Activated CD8-positive, alpha-beta memory T cell treated with anti-CD3 and anti-CD28 coated beads, Interleukin-2, amount 50 U/mL, for 24 hours (primary cell): ENCODE measurements around the gene ETV1.

Source experiments
- DNase-seq: peaks from one replicate; pipeline ENCODE4 v3.0.0-alpha.2; 2020; ENCODE audit errors: extremely low read depth

Gene ETV1

DNA sequence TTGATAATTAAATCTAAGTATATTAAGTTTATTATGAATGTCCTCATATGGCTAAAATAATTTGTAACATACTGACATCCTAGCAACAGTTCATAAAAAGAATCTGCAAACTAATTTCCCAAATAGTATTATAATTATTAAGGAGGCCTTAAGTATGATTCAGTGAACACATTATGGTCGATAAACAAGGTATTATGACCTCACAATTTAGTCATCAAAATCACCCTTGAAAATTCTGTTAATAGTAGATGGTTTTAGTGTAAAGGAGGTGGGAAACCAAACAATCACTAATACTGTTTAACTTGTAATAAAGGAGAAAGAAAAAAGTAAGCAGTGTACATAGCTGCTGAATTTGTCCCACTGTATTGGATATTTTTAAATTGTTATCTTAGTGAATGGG lies 2.1 kb downstream of the ETV1 start:
- no peak for DNase-seq

DNA sequence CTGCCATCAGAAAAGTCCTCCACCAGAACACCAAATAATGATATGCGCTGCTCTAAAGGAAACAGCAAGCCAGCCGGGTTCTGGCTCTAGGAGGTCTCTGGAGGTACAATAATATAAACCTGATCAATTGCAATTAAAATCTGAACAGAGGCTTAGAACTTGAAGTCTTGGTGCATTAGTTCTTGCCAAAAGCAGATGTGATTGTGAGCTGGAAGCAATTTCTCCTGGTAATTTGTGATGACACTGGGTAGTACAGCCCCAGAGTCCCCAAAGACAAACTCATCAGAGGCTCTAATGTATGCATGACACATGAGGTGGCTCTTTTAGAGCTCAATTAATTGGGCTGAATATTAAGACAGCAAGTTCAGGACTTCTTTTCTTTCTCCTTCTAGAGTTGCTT lies 3.3 kb downstream of the ETV1 start:
- no peak for DNase-seq

DNA sequence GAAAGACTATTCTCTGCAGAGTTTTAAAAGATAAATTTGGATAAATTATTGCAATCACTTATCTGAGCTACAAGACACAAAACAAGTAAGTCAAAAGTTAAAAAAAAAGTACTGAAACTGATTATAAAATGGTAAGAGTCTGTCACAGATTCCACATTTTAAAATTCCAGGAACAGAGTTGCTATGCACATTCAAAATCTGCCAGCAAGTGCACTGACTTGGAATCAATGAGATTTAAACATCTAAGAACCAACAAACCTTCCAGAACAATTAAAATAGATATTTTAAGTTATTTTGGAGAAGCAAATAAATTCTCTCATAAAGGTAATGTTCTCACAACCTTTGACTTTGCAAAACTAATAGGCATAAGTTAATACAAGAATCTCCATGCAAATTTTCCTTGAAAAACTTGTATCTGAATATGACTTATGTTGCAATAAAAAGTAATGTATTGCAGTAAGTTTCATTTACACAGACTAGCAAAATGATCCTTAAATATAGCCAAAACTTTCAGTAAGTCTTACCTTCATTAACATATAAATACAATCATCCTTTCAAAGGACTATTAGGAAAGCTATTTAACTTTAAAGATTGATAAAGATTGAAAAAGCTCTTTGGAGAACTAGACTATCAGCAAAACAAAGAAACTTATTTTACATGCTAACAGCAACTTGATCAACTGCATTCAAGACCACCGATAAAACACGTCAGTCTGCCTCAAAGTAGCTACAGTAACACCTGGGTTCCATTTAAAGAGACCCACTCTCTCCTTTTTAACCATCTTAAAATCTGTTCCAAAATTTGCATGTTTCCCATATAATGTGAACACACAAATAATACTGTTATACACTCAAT lies 4.4 kb downstream of the ETV1 start:
- no peak for DNase-seq

DNA sequence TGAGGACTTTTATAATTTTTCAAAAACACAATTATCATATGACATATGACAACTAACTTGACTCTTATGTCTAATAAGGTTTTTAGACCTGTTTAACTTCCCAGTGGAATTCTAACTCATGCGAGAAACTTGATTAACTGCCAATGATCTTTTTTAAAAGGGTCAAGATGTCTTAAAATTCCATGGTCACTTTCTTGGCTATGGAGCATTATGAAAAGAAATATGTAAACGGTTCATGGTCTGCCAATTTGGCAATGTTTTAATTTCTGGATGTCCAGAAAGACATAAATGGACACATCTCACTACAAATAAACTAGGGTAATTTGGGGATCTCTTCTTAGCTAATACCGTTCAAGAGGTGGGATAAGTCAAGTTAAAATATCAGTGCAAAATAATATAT lies 5.4 kb downstream of the ETV1 start:
- no peak for DNase-seq

DNA sequence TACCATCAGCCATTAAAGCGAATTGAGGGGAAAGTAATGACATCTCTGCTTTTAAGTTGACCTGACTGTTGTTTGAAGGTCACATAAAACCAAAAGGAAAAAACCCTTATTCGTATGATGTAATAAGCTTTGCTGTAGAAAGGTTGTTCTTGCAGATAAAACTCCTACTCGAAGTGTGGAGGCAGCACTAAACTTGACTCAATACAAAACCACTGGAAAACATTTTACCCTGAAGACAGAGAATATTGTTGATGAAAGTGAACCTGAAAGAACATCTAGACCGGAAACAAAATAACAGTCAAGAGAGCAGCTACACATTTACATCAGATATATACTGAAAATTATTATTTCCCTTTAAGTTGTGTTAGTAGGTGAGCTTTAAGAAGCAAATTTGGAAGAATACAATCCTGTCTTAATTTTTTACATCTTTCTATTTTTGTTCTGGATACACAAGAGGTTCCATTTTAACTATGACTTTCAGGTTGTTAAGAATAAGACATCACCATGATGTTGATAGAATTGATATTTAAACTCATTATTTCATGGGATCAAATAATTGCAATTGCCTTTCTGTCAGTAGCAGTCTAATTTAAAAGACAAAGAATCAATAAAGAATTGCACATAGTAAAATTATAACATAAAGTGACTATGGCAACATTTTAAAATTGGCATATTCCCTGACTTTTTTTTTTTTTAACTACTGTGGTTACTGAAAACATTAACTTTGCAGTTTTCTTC lies 6.4 kb downstream of the ETV1 start:
- DNase-seq = no peak

DNA sequence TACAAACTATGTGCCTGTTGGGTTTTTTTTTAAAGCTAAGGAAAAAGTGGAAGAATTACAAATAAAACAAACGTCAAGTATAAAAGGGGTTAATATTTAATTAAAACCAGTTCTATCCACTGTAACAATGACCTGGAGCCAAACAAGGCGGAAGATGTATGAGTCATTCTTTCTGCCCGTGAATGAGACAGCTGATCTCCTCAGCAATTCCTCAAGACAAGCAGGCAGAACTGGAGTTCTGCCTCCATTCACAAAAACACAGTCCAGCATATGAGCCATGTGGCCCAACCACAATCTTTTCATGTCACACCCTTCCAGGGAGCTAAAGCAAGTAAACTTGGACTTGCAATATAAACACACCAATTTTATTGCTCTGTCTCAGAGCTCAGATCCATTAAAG lies 8.4 kb downstream of the ETV1 start:
- no peak for DNase-seq

DNA sequence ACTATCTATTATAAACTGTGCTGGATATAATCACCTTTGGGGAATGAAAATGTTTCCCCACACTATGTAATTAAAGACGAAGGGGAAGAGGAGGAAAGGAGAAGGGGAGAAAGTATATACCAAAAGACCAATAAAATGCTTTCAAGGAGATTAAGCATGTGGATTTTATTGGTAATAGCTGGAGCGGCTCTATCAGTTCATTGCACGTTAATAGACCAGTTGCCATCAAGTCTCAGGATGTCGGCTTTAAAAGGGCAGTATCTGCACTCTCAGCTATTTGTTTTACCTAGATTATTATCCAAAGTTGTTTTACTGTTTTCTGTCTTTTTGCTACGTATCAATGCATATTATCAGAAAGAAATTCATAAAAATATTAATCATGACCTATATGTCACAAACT lies 9.0 kb downstream of the ETV1 start:
- DNase-seq = no peak

DNA sequence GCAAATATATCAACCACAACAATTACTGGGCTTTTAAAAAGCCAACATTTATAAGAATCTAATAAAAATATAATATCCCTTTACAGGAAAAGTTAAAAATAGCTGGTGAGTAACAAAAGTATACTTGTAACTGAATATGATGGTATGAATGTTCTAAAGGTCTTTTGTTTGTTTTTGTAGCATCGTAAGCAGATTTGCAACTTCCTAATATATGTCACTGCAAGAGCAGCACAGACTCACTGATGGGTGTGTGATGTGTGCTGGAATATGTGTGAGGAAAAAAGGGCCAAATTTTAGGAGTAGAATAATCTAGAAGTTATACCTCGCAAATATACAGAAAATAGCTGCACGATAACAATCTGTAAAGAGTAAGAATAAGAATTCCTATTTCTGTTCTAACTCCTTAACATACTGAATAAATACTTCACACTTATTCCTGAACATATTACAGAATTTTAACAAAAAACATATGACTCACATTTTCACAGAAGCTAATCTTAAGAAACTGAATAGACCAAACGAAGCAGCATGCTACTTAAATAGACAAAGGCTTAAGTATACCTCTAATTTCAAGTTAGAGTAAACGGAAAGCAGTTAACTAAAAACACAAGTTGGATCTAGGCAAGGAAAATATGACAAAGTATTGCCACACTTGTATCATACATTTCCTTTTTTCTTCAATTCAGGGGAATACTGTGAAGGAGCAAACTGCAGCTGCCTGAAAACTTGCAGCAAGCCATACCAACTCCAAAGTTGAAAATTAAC lies 9.6 kb downstream of the ETV1 start:
- DNase-seq = no peak

DNA sequence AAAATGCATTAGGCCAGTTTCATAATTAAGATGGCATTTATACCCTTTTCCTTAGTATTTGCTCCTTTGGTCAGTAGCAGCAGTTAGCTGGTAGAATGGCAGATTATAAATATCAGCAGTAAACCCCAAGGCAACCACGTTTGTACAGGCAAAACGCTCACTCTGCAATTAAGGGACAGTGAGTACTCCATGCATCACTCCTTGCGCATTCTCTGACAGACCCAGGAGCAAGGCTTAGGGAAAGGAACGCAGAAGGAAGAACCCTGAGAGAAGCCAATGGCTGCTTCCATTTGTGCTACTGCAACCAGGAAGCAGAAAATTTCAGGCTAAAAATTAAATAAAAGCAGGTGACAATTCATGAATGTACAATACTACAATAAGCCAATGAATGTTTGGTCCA lies 12.9 kb downstream of the ETV1 start:
- DNase-seq = no peak

DNA sequence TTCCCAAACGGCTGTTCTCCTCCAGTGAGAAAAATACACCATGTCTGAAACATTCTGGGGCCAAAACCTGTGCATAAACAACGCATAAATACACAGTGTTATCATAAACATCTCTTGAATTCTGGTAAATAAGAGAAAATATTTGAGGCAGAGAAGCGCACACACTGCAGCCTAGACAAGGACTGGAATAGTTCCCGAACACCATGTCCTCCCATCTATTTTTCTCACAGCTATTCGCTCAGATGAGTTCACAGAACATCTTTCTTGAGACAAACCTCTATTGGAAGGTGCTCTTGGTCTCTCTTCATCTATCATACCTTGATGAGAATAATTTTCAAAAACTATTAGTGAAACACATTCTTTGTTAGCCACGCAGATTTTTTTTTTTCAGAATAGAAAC lies 24.4 kb downstream of the ETV1 start:
- no peak for DNase-seq

DNA sequence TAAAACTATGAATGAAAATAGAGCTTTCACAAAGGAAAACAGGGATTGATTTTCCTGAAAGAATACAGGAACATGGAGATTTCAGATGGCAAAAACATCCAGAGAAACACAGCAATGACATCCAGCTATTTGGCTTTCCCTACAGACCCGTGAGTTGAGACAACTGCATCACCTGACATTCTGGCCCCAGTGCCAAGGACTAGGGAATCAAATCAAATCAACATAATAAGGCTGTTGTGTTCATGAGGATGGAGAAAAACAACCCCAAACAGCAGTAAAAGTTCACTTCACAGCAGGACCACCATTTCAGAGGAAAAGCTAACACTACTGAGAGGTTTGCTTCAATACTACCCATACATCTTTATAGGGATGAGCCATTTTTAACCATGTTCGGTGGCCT lies 25.5 kb downstream of the ETV1 start:
- no peak for DNase-seq

DNA sequence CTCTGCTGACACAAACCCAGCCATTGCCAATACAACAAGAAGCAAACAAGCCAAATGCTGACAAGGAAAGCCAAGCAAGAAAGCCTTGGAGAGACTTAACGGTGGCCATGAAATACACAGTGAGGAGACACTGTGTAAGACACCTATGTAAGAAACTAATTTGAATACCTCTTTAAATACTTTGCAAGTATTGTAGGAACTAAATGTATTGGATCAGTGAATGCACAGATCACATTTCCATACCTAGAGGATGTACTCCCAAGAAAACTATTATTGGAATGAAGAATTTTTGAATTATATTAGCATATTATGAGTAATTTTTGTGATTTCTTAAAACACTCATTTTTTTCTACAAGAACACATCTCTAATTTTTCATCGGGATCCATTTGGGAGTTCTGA lies 34.0 kb downstream of the ETV1 start:
- DNase-seq = no peak

DNA sequence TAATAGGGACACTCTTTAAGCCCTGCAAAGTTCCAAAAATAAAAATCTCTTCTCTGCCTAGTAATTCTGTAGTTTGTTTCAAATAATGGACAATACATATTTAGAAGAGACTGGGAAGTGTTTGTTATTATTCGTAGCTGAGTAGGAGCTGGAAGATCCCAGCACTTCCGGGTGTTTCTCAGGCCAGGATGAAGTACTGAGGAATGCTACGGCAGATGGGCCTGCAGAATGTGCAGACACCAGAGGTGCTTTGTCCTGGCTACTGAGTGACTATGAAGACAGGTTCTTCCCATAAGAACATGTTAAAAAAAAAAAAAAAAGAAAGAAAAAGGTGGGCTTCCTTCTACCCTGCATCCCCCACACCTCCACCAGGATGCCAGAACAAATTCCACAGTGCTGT lies 36.1 kb downstream of the ETV1 start:
- no peak for DNase-seq

DNA sequence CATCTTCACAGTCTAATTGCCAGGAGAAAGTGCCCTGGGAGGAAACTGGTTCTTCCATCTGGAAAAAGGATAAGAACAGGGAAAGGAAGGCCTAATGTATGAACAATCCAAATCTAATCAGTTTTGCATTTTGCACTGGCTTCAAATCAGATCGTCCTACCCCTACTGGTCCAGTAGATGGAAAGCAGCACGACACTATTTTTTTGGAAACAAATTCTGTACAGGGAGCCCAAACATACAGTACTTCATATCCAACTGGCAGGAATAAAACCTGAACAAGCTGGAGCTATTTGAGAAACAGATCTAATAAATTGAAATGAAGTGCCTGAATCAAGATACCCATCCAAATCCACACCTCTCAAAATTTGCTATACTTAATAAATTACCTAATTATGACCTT lies 36.5 kb downstream of the ETV1 start:
- no peak for DNase-seq

DNA sequence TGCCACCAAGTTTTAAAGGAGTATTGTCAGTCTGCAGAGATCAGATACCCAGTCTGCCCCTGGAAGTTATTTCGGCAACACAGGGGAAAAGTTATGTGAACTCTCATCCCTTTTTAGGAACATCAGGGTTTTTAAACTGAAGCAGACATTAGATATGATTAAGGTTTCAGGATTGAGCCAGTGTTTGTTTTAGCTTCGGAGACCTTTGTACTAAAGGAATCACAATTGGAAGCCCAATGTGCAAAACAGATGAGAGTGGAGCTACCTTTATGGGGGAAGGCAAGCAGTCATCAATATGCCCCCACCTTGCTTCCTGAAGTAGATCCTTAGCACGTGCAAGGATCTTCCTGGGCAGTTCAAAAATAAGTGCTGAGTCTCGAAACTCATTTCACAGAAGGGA lies 39.5 kb downstream of the ETV1 start:
- no peak for DNase-seq

DNA sequence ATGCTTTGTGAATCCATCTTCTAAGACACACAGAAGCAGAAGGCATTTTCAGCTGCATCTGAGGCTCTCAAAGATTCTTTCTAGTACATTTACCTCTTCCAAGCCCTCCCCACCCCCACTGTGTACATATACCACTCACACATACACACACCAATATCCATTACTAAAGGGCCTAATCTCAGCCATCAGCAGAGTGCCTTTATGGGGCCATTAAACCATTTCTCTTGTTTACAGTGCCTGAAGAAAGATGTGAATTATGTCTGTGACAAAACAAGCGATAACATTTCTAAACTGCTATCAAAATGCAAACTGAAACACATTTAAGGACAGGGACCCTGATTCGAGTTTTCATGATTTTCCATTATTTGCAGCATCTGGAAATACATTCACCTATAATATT lies 40.0 kb downstream of the ETV1 start:
- DNase-seq = no peak

DNA sequence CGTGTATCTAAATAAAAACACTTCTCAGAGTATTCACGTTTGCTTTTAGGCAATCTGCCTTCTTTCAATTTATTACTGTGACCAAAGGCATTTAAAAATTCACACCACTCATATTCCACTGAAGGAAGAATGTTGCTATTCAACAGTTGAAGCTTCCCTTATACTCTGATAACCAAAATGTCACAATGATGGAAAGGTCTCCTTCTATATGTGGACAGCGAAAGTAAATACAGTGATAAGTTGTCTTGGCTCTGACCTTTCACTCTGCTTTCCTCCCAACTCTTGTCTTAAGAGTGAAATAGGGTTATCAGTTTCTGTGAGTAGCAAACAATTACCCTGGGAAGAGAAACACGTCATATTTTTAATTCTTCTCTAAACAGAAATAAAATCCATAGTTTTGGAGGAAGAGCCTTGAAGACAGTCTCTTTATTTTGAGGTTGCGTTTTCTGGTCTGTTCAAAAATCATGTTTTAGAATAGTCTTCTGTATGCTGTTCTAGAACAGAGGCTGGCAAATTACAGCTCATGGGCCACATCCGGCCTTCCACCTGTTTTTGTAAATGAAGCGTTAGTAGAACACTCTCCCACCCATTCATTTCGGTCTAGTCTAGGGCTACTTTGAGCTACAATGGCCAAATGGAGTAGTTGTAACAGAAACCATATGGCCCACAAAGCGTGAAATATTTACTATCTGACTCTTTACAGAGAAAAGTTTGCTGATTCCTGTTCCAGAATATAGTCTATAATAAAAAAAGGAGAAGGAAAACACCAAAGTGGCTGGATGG lies 41.3 kb downstream of the ETV1 start:
- no peak for DNase-seq

DNA sequence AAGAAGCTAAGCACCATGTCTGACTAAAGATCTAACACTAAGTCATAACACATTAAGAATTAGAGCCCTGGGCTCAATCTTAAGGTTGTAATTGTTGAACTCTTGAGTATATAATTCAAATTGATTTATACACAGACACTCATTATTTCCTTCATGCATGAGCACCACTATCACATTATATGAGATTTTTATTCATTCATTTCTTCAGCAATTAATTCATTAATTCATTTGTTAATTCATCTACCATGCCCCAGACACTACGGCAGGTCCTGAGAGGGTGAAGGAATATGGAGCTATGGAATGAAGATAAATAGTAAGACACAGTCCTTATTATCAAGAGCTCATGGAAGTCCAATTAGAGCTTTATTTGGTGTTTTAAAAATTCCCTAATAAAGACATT lies 41.9 kb downstream of the ETV1 start:
- no peak for DNase-seq

DNA sequence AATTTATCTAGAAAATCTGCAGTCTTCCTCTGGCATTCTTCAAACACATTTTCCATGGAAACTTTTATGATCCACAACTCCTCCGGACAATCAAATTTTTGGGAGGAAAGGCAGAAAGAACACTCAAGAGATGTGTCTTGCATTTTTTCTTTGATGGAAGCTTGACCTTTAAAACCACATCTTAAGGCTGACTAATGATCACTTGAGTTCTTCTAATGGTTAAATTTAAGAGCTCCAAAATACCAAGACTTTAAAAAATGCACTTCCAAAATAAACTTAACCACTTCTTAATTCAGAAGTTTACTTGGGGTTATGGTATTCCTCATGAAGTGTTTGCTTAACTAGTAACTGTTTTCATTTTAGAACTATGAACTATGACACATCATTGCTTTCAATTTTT lies 43.3 kb downstream of the ETV1 start:
- DNase-seq = no peak

DNA sequence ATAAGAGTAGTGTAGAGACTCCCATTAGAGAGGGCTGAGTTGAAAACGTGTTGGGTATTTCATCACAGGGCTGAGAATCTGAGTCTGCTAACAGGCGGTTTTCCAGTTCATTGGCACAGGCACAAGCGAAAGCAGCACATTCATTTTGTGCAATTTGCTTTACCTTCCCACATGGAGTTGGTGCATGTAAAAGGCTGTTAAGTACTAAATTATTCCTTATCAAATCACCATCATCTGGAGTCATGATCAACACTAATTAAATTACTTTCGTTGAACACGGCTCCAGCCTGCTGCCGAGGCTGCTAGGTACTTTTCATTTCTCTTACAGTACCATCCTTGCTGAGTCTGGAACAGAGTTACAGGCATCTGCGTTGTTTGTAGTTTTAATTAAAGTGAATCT lies 43.8 kb downstream of the ETV1 start:
- DNase-seq = no peak

DNA sequence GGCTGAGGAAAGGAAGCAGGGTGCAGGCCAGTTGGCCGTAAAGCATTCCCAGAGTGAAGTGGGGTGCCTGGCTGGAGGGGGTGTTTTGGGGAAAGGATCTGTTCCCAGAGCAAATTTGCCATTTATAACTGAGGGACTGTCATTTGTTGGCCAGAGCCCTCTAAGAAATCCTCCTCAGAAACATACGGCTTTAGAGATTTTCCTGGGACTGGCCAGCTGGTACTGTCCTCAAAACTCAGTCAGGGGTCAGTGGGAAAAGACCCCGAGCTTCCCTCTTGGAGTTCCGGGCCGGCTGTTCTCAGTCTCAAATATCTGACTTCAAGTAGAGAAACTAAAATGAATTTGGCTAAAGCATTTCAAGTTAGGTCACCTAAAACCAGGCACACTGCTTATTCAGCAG lies 55.9 kb downstream of the ETV1 start:
- no peak for DNase-seq

DNA sequence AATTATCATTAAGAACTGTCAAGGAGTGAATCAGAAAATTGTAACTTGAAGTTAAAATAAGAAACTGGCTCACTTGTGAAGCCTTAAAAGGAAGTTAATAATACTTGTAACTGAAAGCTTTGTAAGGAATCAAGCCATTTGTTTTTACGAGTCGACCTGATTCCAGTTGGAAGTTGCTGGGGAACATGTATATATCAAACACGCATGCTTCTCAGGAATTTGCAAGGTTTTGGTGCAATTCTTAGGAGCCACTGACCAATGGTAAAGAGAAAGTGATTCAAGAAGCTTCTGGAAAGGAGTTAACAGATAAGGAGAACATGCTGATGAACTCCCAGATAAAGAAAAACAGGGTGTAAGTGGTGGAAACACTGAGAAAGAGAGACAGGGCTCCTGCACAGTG lies 56.4 kb downstream of the ETV1 start:
- DNase-seq = no peak
